HG03097 (cell line): Measurements from ENCODE around the gene PCBP2.

ENCODE experiments used
- ATAC-seq: cut with Tn5 transposase; IDR thresholded peaks from one replicate; pipeline ENCODE4 v1.9.1; 2021; ENCODE audit not compliant: unreplicated experiment, low FRiP score

Gene PCBP2

DNA sequence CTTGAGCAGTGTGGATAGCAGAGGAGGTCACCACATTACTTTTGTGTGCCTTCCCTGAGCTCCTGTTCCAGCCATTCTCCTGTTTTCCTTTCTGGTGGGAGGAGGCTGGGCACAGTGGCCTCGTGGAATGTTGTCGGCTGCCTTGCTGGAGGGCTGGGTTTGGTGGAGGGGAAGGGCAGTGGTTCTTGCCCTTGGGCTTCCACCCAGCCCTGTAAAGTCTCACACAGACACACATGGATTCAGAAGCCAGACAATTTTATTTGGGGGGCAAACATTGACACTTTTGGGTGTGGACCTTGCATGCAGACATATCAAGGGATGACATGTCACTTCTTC, 54.5 kb downstream of the PCBP2 start:
- no peak for ATAC-seq

DNA sequence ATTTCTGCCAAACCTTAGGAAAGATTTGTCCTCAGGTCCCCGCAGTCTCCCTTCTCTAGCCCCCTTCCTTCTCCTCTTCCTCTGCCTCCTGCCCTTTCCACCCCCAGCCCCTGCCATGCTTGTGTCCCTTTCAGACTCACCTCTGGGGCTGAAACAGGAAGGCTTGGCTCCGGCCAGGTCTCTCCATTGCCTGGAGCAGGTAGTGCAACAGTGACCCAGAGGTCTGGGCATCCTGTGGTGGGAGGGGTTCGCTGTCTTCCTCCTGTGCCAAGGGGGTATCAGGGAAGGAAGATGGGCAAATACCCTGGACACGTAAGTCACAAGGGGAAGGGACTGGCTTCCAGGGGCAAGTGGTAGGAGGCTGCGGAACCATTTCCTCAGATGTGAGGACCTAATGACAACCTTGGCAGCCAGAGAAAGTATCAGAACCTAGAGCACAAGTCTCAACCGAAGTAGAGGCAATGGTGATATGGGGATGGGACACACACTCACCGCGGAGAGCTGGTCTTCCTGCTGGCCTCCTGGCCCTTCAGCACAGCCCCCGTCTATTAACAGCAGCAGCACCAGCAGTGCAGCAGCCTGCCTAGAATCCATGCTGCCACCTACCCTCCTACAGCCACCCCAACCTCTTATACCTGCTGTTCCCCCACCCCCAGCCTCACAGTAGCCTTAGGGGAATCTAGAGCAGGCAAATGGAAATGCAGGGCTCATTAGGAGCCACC, 55.1 kb downstream of the PCBP2 start, which contains the start of gene NPFF:
Gene NPFF, minus strand, starts transcription at position 604 of the 722 bp plus-strand sequence. Its CDS starts 10 bp downstream, at position 594.
- no peak for ATAC-seq

DNA sequence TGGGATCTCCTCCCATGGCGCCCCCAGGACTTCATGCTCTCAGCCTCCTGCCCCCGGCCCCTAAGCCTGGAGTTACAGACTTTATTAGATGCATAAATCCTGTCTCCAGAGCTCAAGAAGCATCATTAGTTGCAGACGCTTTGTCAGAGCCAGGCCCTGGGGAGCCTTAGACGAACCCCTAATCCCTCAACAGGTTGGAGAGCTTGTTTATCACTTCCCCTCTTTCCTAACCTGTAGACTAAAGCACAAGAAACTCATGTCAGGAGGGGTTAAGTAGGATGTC, 55.6 kb downstream of the PCBP2 start:
- ATAC-seq = no peak

DNA sequence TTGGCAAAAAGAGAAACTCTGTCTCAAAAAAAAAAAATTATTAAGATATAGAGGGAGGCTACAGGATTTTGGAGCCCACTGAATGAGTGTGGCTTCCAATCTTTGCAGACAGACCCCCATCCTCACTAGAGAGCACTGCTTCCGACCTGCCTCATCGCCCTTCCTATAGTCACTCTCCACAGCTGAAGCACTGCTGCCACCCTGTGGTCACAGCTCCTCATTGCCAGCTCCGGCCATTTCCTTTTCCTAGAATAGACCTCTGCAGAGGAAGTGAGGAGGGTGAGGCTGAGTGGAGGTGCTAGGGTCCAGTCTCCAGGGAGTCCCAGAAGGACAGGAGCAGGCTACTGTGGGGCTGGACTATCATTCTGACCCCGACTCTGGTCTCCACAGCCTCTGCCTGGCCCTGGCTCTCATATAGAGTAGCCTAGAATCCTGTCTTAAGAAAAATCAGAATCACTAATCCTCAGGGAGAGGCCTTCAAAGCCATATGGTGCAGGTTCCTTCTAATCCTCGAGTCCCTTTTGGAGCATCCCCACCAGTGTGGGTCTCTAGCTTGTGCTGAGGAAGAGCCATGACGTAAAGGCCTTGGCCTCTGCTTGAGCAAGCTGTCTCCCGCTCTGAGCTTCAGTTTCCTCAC, 56.8 kb downstream of the PCBP2 start:
- peak; percentile 84 for ATAC-seq

DNA sequence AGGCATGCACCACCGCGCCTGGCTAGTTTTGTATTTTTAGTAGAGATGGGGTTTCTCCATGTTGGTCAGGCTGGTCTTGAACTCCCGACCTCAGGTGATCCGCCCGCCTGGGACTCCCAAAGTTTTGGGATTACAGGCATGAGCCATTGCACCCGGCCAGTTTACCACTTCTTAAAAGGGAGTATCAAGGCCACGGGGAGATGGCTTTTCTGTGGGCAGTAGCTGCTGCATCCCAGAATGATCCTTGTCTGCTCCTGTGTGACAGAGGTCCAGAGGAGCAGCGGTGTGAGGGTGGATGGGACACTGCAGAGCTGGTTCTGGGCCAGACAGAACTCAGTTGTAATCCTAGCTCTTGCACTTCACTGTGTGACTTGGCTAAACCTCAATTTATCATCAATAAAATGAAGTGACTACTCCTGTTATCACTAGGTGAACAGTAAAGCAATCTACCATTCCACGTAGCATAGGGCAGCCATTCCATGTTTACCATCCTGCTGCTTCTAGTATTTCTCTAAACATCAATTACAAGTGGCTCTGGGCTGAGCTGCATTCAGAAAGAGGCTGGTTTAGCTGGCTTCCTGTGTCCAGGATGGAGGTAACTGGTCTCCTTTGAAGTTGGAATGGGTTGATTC, 58.4 kb downstream of the PCBP2 start:
- ATAC-seq = no peak

DNA sequence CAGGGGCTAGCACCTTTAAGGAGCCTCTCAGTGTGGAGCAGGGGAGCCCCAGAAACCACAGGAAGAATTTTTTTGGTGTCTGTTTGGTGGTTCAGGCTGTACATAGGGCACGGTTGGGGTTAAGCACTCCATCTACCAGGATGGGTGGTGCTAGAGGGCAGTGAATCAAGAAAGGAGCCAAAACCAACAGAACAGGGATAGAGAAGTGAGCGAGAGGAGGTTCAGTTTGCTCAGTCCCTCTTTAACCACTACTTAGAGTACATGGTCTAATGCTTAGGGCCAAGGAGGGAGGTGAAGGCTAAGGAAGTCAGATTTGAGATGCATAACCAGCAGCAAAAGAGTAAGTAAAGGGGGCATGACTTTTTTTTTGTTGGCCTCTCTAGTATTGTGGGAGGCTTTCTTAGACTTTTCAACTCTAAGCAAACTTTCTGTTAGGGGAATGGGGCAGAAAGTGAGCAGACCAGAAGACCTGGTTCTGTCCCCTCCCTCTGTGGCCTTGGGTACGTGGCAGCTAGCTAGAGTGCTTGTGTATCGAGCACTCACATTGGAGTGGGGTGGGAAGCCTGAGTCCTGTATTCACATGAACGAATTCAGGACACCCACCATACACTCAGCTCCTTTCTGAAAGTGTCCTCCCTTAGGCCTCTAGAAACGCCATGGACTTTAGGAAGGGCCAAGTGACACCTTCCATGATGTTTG, 62.0 kb downstream of the PCBP2 start:
- ATAC-seq = no peak

DNA sequence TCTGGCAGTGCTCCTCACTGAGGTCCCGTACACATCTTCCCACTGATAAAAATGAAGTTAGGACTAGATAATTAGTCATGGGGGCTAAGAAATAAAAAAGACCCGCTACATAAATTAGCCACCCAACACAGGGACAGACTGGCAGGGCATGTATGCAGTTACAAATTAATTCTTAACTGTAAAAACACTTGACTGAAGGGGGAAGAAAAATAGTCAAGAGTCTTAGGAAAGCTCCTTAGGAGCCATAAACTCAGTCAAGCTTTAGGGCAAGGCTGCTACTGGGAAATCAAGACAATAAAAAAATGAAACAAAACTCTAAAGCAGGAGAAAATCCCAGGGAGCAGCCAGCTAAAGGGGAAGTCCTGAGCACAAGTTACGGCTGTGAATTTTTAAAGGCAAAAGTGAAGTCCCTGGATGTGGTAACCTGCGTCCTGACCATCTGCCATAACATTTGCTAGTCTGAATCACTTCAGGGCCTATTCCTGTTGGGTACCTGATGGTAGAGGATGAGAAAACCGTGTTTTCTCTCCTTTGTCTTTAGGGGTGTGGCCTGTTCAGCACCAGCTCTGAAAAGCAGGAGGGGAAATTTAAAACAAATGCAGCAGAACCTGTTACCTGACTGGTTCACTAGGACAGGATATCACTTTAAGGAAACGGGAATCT, 62.9 kb downstream of the PCBP2 start:
- ATAC-seq = no peak

DNA sequence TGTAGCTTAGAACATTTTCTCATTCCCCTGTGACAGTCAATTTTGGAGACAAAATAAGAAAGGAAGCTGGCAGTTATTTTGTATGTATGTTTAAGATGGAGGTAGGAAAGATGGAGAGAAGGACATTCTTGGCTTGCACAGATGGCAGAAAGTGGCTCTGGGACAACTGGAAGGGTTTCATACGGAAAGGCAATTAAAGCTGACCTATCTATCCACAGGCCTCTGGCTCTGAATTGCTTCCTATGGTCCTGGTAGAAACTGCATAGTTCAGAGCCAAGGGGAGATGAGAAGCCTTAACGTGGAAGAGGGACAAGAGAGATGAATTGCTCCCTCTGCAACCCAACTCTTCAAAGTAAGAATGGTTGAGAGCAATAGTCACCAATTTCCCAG, 63.4 kb downstream of the PCBP2 start:
- ATAC-seq = no peak

DNA sequence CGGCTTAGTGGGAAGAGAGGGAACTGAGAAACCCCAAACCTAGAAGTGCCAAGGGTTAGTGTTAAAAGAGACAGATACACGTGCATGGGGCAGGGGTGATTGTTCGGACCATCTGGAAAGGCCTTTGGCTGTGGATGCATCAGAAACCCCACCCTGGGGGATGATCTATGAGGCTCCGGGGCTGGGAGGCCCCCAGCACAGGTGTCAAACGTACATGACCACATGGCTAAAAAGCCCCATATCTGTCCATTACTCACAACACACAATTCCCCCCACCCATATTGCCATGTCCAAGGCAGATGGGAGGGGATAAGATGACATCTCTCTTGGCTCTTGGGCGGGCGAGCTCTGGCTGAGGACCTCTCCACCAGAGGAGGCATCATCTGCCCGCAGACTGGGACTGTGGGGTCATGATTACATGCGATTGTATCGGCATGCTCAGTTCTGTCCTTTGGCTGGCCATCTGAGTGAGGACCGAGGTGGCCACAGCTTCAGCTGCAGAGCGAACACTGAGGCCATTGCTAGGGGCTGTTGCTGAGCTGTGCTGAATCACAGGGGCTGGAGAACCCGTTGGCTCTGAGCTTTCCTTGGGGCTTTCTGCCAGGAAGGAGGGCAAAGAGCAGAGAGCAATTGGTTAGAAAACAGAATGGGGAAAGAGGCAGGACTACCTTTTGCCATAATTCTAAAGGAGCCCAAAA, 65.0 kb downstream of the PCBP2 start:
- ATAC-seq = no peak

DNA sequence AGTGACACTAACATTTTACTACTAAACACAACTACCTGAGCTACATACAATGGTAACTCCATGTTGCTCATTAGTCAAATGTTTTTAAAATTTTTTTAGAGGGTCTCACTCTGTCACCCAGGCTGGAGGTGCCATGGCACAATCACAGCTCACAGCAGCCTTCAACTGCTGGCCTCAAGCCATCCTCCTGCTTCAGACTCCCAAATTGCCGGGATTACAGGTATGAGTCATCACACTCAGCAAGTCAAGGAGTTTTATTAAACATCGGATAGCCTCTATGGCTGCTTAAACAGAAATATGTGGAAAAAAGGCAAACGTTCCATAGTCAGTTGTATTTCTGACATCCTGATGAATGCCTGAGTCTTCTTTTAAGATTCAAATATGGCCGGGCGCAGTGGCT, 66.5 kb downstream of the PCBP2 start:
- ATAC-seq = no peak

DNA sequence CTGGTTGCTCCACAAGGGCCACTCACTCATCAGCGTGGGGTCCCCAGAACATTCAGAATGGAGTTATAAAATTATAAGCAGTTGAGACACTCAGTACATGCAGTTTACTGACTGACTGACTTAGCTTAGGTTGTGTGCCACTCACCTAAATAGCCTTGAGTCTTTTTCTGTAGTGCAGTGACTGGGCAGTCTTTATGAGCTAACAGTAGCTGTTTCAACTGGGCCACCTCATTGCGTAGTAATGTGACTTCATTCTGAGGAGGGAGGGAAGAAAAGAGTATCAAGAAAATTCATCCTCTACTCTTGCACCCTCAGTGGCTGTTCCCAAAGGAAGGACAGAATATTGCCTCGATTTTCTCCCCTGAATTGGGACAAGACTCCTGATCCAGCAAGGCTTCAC, 71.2 kb downstream of the PCBP2 start:
- no peak for ATAC-seq

DNA sequence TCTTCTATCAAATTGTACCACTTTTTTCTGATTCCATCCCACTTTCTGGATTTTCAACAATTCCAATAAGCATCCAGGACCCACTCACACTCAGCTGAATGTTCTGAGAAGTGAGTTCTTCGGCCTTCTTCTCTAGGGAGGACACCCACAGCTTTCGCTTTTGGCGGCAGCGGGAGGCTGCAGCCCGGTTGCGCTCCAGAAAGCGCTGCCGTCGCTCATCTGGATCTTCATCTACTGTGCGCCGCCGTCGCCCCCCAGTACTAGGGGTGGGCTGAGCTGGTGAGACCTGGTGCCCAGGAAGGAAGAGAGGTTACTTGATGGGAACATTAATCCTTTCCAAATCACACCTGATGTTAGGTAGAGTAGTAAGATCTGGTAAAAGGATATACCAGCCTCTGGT, 72.6 kb downstream of the PCBP2 start:
- ATAC-seq = no peak

DNA sequence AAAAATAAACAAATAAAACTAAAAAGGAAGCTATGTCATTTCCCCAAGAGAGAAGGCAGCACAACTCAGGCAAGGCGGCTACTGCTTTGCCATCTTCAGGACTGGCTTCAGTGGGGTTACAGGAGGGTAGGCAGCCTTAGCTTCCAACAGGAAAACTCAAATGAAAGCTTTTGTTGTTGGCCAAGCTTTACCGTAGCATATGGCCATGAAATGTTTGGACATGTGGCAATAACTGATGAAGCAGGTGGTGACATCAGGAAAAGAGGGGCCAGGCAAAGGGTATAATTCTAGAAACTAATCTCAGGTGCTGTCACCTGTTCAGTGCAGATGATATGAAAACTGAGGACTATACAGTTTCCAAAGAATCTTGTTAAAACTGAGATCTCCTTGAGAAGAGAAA, 78.2 kb downstream of the PCBP2 start:
- ATAC-seq = no peak
